IMR-90 (cell line): ENCODE measurements around the gene ATP13A1. TPM values are rescaled to one million over a fixed set of nuclear protein-coding genes. Genes with fewer than 3 reads are reported as not detected.

Experiments
- ATAC-seq: fragments of 200-7000 bp; cut with Tn5 transposase; 2 replicates; pipeline ENCODE4 v1.9.1; 2020; ENCODE audit warnings: low read depth, mild to moderate bottlenecking, moderate library complexity
- BruUV-seq: library from RNA; stranded (reverse); fragments of 400-500 nt; replicated peaks from 2 replicates; lab custom pipeline; 2021; lab: Mats Ljungman, UMichigan
- CTCF ChIA-PET: fragments of 300-600 bp; formaldehyde crosslinking; extraction: SDS; loops from one replicate; lab custom pipeline; 2021; ENCODE audit warnings: antibody characterized with exemption; lab: Yijun Ruan, JAX
- POLR2A ChIA-PET: fragments of 300-600 bp; sonication (Branson Sonifier 250); formaldehyde crosslinking; loops from one replicate; lab custom pipeline; 2022; ENCODE audit warnings: antibody characterized with exemption; ENCODE audit not compliant: unreplicated experiment; lab: Charles Lee
- DNase-seq: peaks from one replicate; pipeline ENCODE4 v3.0.0; 2013
- H2AFZ ChIP-seq: replicated peaks from 2 replicates; pipeline ENCODE3; 2013; ENCODE audit warnings: low read length, mild to moderate bottlenecking; ENCODE audit not compliant: poor library complexity
- H2AK5ac ChIP-seq: 2 replicates; pipeline ENCODE4 v1.6.1; 2013; ENCODE audit warnings: low read depth, low read length, inconsistent platforms
- H2AK9ac ChIP-seq: replicated peaks from 2 replicates; pipeline ENCODE3; 2013; ENCODE audit warnings: mild to moderate bottlenecking, low read depth, low read length, moderate library complexity; ENCODE audit not compliant: poor library complexity
- H2BK120ac ChIP-seq: 2 replicates; pipeline ENCODE4 v1.6.1; 2013; ENCODE audit warnings: low read depth, low read length, inconsistent platforms
- H2BK15ac ChIP-seq: 3 replicates; pipeline ENCODE4 v1.6.1; 2013; ENCODE audit warnings: low read depth, low read length, inconsistent platforms
- H2BK20ac ChIP-seq: 2 replicates; pipeline ENCODE4 v1.6.1; 2013; ENCODE audit warnings: low read depth, mild to moderate bottlenecking, inconsistent platforms, low read length, moderate library complexity
- H2BK5ac ChIP-seq: 2 replicates; pipeline ENCODE4 v1.6.1; 2013; ENCODE audit warnings: mild to moderate bottlenecking, low read depth, low read length, inconsistent platforms; ENCODE audit not compliant: poor library complexity, severe bottlenecking
- H3K14ac ChIP-seq: replicated peaks from 2 replicates; pipeline ENCODE4 v1.6.1; 2013; ENCODE audit warnings: low read depth, low read length, inconsistent platforms
- H3K18ac ChIP-seq: 2 replicates; pipeline ENCODE4 v1.6.1; 2013; ENCODE audit warnings: low read depth, low read length, control low read depth
- H3K23ac ChIP-seq: 2 replicates; pipeline ENCODE4 v1.6.1; 2013; ENCODE audit warnings: low read depth, low read length, inconsistent platforms
- H3K27ac ChIP-seq: 2 replicates; pipeline ENCODE4 v1.5.1; 2013; ENCODE audit warnings: mild to moderate bottlenecking, control low read depth, low read length; ENCODE audit not compliant: insufficient read depth
- H3K27me3 ChIP-seq: 2 replicates; pipeline ENCODE4 v1.6.1; 2013; ENCODE audit warnings: low read length; ENCODE audit not compliant: control insufficient read depth, insufficient read depth
- H3K36me3 ChIP-seq: 2 replicates; pipeline ENCODE4 v1.6.1; 2013; ENCODE audit warnings: low read length, mixed read lengths; ENCODE audit not compliant: control insufficient read depth, insufficient read depth
- H3K4ac ChIP-seq: 2 replicates; pipeline ENCODE4 v1.6.1; 2013; ENCODE audit warnings: low read depth, low read length, inconsistent platforms
- H3K4me1 ChIP-seq: 2 replicates; pipeline ENCODE4 v1.6.1; 2013; ENCODE audit warnings: low read length, mixed read lengths; ENCODE audit not compliant: control insufficient read depth, insufficient read depth
- H3K4me2 ChIP-seq: 2 replicates; pipeline ENCODE4 v1.6.1; 2013; ENCODE audit warnings: low read depth, mild to moderate bottlenecking, control low read depth, low read length, moderate library complexity
- H3K4me3 ChIP-seq: 2 replicates; pipeline ENCODE4 v1.5.1; 2013; ENCODE audit warnings: low read depth, mild to moderate bottlenecking, control low read depth, low read length, moderate library complexity; ENCODE audit not compliant: insufficient read depth
- H3K56ac ChIP-seq: 2 replicates; pipeline ENCODE4 v1.6.1; 2013; ENCODE audit warnings: low read length, inconsistent platforms; ENCODE audit not compliant: insufficient read depth; ENCODE audit errors: extremely low read depth
- H3K79me1 ChIP-seq, 2 experiments: 2 replicates each; pipeline ENCODE4 v1.6.1; 2013; ENCODE audit warnings: low read length in 2 of 2, inconsistent platforms in 1 of 2, low read depth in 1 of 2
- H3K9ac ChIP-seq: 2 replicates; pipeline ENCODE4 v1.6.1; 2013; ENCODE audit warnings: low read depth, low read length, control low read depth
- H3K9me1 ChIP-seq: 2 replicates; pipeline ENCODE4 v1.6.1; 2013; ENCODE audit warnings: low read length, inconsistent platforms; ENCODE audit not compliant: insufficient read depth
- H3K9me3 ChIP-seq: 2 replicates; pipeline ENCODE4 v1.6.1; 2013; ENCODE audit warnings: low read length; ENCODE audit not compliant: control insufficient read depth, insufficient read depth
- H4K20me1 ChIP-seq: 2 replicates; pipeline ENCODE4 v1.6.1; 2013; ENCODE audit warnings: low read length, inconsistent platforms; ENCODE audit not compliant: insufficient read depth
- H4K5ac ChIP-seq: 2 replicates; pipeline ENCODE4 v1.6.1; 2013; ENCODE audit warnings: mild to moderate bottlenecking, low read depth, low read length, control low read depth
- H4K8ac ChIP-seq, 2 experiments: 2 replicates each; pipeline ENCODE4 v1.6.1; 2013; ENCODE audit warnings: low read depth in 2 of 2, low read length in 2 of 2, control low read depth in 1 of 2, inconsistent platforms in 1 of 2
- H4K91ac ChIP-seq: 2 replicates; pipeline ENCODE4 v1.6.1; 2013; ENCODE audit warnings: low read depth, low read length, inconsistent platforms; ENCODE audit not compliant: insufficient read depth
- BHLHE40 ChIP-seq: fragments of 150-350 bp; IDR thresholded peaks from 2 replicates; pipeline ENCODE4 v1.6.1; 2016; ENCODE audit warnings: mild to moderate bottlenecking, low read depth, low read length
- CHD1 ChIP-seq: IDR thresholded peaks from 2 replicates; pipeline ENCODE4 v1.6.1; 2012; ENCODE audit warnings: low read depth, low read length, improper control_type of control experiment
- CTCF ChIP-seq: conservative IDR thresholded peaks from 2 replicates; pipeline ENCODE4 v1.5.1; 2012; ENCODE audit warnings: mild to moderate bottlenecking, low read depth, low read length, improper control_type of control experiment
- FOS ChIP-seq: fragments of 150-350 bp; IDR thresholded peaks from 2 replicates; pipeline ENCODE4 v1.6.1; 2016; ENCODE audit warnings: low read depth, low read length
- MAFK ChIP-seq: IDR thresholded peaks from 2 replicates; pipeline ENCODE4 v1.6.1; 2012; ENCODE audit warnings: low read depth, low read length, improper control_type of control experiment
- MAZ ChIP-seq: IDR thresholded peaks from 2 replicates; pipeline ENCODE4 v1.6.1; 2012; ENCODE audit warnings: low read depth, mild to moderate bottlenecking, low read length, improper control_type of control experiment, moderate library complexity, borderline replicate concordance
- NFE2L2 ChIP-seq: fragments of 150-350 bp; IDR thresholded peaks from 2 replicates; pipeline ENCODE4 v1.6.1; 2016; ENCODE audit warnings: low read depth, mild to moderate bottlenecking, low read length
- POLR2A ChIP-seq: IDR thresholded peaks from 2 replicates; pipeline ENCODE4 v1.6.1; 2012; ENCODE audit warnings: mild to moderate bottlenecking, low read depth, low read length
- RCOR1 ChIP-seq: IDR thresholded peaks from 2 replicates; pipeline ENCODE4 v1.6.1; 2012; ENCODE audit warnings: mild to moderate bottlenecking, low read length, improper control_type of control experiment; ENCODE audit not compliant: insufficient replicate concordance
- RFX5 ChIP-seq: IDR thresholded peaks from 2 replicates; pipeline ENCODE4 v1.8.0; 2012; ENCODE audit warnings: low read depth, mild to moderate bottlenecking, low read length, moderate library complexity
- SMC3 ChIP-seq: fragments of 150-350 bp; IDR thresholded peaks from 2 replicates; pipeline ENCODE4 v1.6.1; 2016; ENCODE audit warnings: low read depth, mild to moderate bottlenecking, antibody characterized with exemption, low read length, moderate library complexity
- USF2 ChIP-seq: fragments of 150-350 bp; IDR thresholded peaks from 2 replicates; pipeline ENCODE4 v1.6.1; 2017; ENCODE audit warnings: mild to moderate bottlenecking, antibody characterized with exemption, low read length, low read depth
- WGBS, 2 experiments: methylation state at CpG; one replicate each; pipeline versions ENCODE4 v1.1.5 to v1.1.7; 2013; ENCODE audit warnings: missing lambda C conversion rate in 2 of 2; ENCODE audit not compliant: insufficient read length in 1 of 2; ENCODE audit errors: extremely low coverage in 2 of 2; 5-methylcytosine and 5-hydroxymethylcytosine counted together
- dilution Hi-C: fragments of 300-500 bp; cut with HindIII; formaldehyde crosslinking; loops from one replicate; pipeline ENCODE4 v1.14.3; 2018; ENCODE audit warnings: low sequenced_read_pairs; ENCODE audit not compliant: unreplicated experiment
- in situ Hi-C: fragments of 300-500 bp; cut with MboI; formaldehyde crosslinking; loops from 3 replicates; pipeline ENCODE4 v1.14.3; 2019; ENCODE audit warnings: low sequenced_read_pairs, inconsistent platforms, mixed read lengths
- intact Hi-C: fragments of 100-400 bp; cut with micrococcal nuclease; formaldehyde crosslinking; loops from 2 replicates; pipeline ENCODE4 v1.10.0; 2022
- polyA plus RNA-seq, 3 experiments: library from polyadenylated mRNA; depleted of rRNA; stranded (reverse); fragments of >200 nt; gene quantifications; 2 replicates each; pipeline ENCODE4 v1.2.3, GENCODE V29; 2012; ENCODE audit warnings: low replicate concordance in 1 of 3
- total RNA-seq: library from RNA; depleted of rRNA; stranded (reverse); fragments of >200 nt; gene quantifications from 2 replicates; pipeline ENCODE4 v1.2.3, GENCODE V29; 2012

Gene ATP13A1
- total and polyA plus RNA-seq, 2 of the 4 experiments (the other 2 are of a cell fraction): 13.3 to 43.8 TPM

- Histone ChIP-seq H2AK5ac (no peak overlapping the region), H3K9me3 (peaks cover 22% of the 10 kb centered on the region), H3K36me3 (no peaks in the 10 kb centered on the region), H3K23ac (no peak overlapping the region), H3K14ac (no peak overlapping the region), H2AFZ (no peak overlapping the region), H3K27ac (no peak overlapping the region), H3K27me3 (no peaks in the 10 kb centered on the region), H2AK9ac (no peak overlapping the region), H4K91ac (no peak overlapping the region), H4K20me1 (no peaks in the 10 kb centered on the region), H4K5ac (no peak overlapping the region), H3K4me2 (no peak overlapping the region), H3K79me1 (no peaks in the 10 kb centered on the region), H3K4me3 (no peak overlapping the region), H2BK20ac (no peak overlapping the region), H3K4me1 (no peaks in the 10 kb centered on the region), H4K8ac (no peak overlapping the region), H3K56ac (no peak overlapping the region), H2BK15ac (no peak overlapping the region), H3K18ac (no peak overlapping the region), H3K4ac (no peak overlapping the region), H3K9ac (no peak overlapping the region), H2BK5ac (no peak overlapping the region), H3K9me1 (no peaks in the 10 kb centered on the region), H2BK120ac (no peak overlapping the region)
- in situ Hi-C loops: no loop called here
- dilution Hi-C loops: no loop called here
- ChIA-PET POLR2A (no interaction called here), CTCF (no interaction called here)
- TF ChIP-seq NFE2L2 (no peak), CTCF (no peak), FOS (no peak), RCOR1 (no peak), BHLHE40 (no peak), MAZ (no peak), RFX5 (no peak), POLR2A (no peak), SMC3 (no peak), CHD1 (no peak), USF2 (no peak), MAFK (no peak)
- DNase-seq (no peak), ATAC-seq (no peak)
- 80% methylated on average over 1 of the region's 5 CpGs; no CpG with 5 or more reads in 1 of the 2 experiments for WGBS, 2 experiments
- intact Hi-C loops: no loop called here
- BruUV-seq: no TSS peak
These were observed 34.1 kb upstream of the ATP13A1 start for GRCh38 chr19:19697589-19697988.
